Neutrophil (primary cell): ENCODE results near the gene TCERG1L.

Experiments used
- H3K27ac ChIP-seq: fragments of 200-600 bp; sonication (generic); 2 replicates; pipeline ENCODE4 v1.5.1; 2016; ENCODE audit warnings: mild to moderate bottlenecking, moderate library complexity
- H3K27me3 ChIP-seq: fragments of 200-600 bp; sonication (generic); 2 replicates; pipeline ENCODE4 v1.6.0; 2016; ENCODE audit warnings: mild to moderate bottlenecking
- H3K36me3 ChIP-seq: fragments of 200-600 bp; sonication (generic); 2 replicates; pipeline ENCODE4 v1.5.1; 2017
- H3K4me1 ChIP-seq, 2 experiments: fragments of 200-600 bp in 1 of 2; sonication (generic) in 1 of 2; 1 replicate in 1 of 2; 2 replicates in 1 of 2; pipeline versions ENCODE4 v1.5.1 to v1.6.1; 2013 to 2016; ENCODE audit warnings: low read depth in 1 of 2, low read length in 1 of 2, mild to moderate bottlenecking in 1 of 2, moderate library complexity in 1 of 2; ENCODE audit not compliant: control insufficient read depth in 1 of 2, insufficient read depth in 1 of 2
- H3K4me3 ChIP-seq, 2 experiments: fragments of 200-600 bp in 1 of 2; sonication (generic) in 1 of 2; 1 replicate in 1 of 2; 2 replicates in 1 of 2; pipeline ENCODE4 v1.5.1; 2013 to 2016; ENCODE audit warnings: low read depth in 1 of 2, low read length in 1 of 2, mild to moderate bottlenecking in 1 of 2, moderate library complexity in 1 of 2
- H3K9me3 ChIP-seq: fragments of 200-600 bp; sonication (generic); 2 replicates; pipeline ENCODE4 v1.5.1; 2016
- TF ChIP-seq, protein P1 (sequence below): fragments of 200-600 bp; sonication (generic); IDR thresholded peaks from 2 replicates; pipeline ENCODE4 v1.5.1; 2016; ENCODE audit warnings: antibody characterized with exemption

Gene TCERG1L

DNA sequence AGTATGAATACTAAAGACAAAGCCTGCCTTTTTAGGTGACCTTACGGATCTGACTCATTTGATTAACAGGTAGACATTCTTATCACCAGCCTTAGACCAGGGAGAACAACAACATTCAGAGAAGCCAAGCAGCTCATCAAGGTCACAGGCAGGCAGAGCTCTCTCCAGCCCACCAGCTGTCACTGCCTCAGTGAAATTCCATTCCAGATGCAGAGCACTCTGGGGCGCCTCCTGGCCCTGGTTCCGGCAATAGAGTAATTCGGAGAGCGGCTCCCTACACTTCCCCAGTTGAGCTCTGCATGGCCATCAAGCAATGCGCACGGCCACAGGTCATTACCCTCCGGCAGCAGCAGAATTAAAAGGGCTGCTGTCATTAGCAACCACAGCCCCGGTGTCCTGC lies 164.7 kb downstream of the TCERG1L start:
- Histone ChIP-seq H3K27me3 (no peaks in the 10 kb centered on the region), H3K36me3 (no peaks in the 10 kb centered on the region), H3K4me1 (no peaks in the 10 kb centered on the region), H3K9me3 (no peaks in the 10 kb centered on the region), H3K27ac (no peak overlapping the region), H3K4me3 (no peak overlapping the region)
- TF ChIP-seq, protein P1, sequence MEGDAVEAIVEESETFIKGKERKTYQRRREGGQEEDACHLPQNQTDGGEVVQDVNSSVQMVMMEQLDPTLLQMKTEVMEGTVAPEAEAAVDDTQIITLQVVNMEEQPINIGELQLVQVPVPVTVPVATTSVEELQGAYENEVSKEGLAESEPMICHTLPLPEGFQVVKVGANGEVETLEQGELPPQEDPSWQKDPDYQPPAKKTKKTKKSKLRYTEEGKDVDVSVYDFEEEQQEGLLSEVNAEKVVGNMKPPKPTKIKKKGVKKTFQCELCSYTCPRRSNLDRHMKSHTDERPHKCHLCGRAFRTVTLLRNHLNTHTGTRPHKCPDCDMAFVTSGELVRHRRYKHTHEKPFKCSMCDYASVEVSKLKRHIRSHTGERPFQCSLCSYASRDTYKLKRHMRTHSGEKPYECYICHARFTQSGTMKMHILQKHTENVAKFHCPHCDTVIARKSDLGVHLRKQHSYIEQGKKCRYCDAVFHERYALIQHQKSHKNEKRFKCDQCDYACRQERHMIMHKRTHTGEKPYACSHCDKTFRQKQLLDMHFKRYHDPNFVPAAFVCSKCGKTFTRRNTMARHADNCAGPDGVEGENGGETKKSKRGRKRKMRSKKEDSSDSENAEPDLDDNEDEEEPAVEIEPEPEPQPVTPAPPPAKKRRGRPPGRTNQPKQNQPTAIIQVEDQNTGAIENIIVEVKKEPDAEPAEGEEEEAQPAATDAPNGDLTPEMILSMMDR, result no peak

DNA sequence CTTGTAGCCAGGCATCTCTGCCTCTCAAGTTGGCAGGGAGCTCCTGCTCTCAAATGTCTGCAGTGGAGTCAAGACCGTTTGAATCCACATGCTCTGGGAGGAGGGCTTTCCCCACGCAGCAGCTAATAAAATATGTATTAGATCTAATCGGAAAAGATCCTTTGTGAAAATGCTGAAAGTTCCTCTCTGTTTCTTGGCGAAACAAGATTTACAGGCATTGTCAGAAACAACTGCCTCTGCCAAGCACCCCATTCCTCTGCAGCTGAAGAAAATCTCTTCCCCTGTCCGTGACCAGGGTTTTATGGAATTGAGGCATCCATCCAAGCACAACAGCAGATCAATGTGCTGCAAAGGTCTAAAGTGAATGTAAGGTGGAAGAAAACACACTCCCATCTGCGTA lies 165.8 kb downstream of the TCERG1L start:
- Histone ChIP-seq H3K4me1 (no peaks in the 10 kb centered on the region), H3K27me3 (no peaks in the 10 kb centered on the region), H3K9me3 (no peaks in the 10 kb centered on the region), H3K4me3 (no peak overlapping the region), H3K36me3 (no peaks in the 10 kb centered on the region), H3K27ac (no peak overlapping the region)
- TF ChIP-seq, protein P1, result no peak

DNA sequence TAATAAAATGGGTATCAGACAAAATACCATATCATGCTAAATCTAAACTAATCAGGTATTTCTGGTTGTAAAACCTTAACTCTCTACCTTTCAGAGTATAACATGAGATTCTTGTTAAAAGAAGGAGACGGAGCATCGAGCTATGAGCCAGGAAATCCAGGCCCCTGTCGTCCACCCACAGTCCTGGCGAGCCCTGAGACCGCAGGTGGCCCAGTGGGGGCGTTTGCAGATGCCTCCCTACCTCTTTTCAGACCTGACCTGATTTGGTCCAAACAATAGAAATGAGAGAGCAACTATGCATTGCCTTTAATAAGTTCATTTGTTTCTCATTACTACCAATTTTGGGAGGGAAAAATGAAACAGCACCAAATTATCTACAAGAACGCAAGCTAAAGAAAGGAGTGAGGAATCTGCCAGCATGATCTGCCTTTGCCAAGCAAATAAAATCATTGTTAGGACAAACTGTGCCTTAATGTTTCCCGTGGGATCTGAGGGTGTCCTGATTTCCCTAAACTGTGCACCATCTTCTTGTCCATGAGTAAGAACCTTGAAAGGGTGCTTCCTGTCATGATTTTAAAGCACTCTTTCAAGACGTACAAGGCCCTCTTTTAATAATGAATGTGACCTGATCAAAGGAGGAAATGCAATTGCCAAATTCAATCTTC lies 166.7 kb downstream of the TCERG1L start:
- Histone ChIP-seq H3K4me3 (no peak overlapping the region), H3K4me1 (no peaks in the 10 kb centered on the region), H3K27me3 (no peaks in the 10 kb centered on the region)

DNA sequence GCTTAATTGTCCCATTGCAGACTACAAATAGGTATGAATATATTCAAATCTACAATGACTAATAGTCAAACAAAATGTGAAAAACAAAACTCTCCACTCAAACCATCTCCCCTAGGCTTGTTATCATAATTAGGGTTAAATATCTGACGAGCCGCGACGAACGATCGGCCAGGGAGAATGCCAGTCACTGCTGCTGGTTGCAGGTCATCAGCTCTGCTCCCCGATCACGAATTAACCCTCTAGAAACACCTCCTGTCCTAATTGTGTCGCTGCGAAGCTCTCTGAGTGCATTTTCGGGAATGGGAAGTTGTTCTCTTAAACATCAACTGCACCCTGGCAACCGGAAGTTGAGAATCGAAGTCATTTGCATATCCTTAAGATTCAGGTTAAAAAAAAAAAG lies 167.3 kb downstream of the TCERG1L start:
- Histone ChIP-seq H3K36me3 (no peaks in the 10 kb centered on the region), H3K27me3 (no peaks in the 10 kb centered on the region), H3K4me3 (no peak overlapping the region), H3K4me1 (no peaks in the 10 kb centered on the region), H3K27ac (no peak overlapping the region), H3K9me3 (no peaks in the 10 kb centered on the region)
- TF ChIP-seq, protein P1, result no peak

More for the DNA sequence above, 166.7 kb downstream of the TCERG1L start:
- TF ChIP-seq, protein P1, result no peak
- Histone ChIP-seq H3K36me3 (no peaks in the 10 kb centered on the region), H3K9me3 (no peaks in the 10 kb centered on the region), H3K27ac (no peak overlapping the region)

DNA sequence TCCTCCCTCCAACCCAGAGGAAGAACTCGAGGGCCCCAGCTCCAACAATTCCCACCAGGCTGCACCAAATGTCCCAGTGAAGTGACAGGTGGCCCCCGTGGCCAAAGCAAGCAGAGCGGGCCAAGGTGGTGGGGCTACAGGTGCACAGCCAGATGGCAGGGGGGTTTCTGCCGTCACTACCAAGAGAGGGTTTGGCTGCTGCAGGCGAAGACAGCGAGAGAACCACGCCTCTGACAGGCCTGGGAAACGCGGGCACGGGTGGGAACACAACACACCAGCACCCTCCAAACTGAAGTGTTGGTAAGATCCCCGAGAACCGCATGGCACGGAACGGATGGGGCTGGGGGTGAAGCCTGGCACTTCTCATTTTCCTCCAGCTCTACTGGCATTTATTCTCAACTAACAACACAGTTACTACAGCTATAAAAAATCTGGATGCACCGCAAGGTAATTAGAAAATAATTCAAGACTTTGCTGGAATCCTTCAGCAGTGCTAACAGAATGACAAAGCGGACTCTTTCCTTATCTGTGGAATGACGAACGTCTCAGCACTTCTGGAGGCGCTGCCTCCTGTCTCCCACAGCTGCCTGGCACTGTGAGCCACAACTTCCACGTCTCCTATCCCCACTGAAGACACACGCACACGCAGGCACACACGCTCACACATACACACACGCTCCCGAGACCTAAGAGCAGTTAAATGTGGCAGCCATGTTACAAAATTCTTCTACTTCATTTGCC lies 167.9 kb downstream of the TCERG1L start:
- H3K36me3 ChIP-seq, result no peaks in the 10 kb centered on the region
- H3K4me3 ChIP-seq, result no peak overlapping the region
- TF ChIP-seq, protein P1, result no peak
- H3K4me1 ChIP-seq, result no peaks in the 10 kb centered on the region
- no peak overlapping the region for H3K27ac ChIP-seq
- no peaks in the 10 kb centered on the region for H3K27me3 ChIP-seq
- no peaks in the 10 kb centered on the region for H3K9me3 ChIP-seq
